Measurements from ENCODE around the gene DNAH2. TPM values are rescaled to one million over a fixed set of nuclear protein-coding genes. Genes with fewer than 3 reads are reported as not detected.

Gene DNAH2
- total and polyA plus RNA-seq, 9 donors, result 0.88 to 10.3 (median 2.5) TPM

DNA sequence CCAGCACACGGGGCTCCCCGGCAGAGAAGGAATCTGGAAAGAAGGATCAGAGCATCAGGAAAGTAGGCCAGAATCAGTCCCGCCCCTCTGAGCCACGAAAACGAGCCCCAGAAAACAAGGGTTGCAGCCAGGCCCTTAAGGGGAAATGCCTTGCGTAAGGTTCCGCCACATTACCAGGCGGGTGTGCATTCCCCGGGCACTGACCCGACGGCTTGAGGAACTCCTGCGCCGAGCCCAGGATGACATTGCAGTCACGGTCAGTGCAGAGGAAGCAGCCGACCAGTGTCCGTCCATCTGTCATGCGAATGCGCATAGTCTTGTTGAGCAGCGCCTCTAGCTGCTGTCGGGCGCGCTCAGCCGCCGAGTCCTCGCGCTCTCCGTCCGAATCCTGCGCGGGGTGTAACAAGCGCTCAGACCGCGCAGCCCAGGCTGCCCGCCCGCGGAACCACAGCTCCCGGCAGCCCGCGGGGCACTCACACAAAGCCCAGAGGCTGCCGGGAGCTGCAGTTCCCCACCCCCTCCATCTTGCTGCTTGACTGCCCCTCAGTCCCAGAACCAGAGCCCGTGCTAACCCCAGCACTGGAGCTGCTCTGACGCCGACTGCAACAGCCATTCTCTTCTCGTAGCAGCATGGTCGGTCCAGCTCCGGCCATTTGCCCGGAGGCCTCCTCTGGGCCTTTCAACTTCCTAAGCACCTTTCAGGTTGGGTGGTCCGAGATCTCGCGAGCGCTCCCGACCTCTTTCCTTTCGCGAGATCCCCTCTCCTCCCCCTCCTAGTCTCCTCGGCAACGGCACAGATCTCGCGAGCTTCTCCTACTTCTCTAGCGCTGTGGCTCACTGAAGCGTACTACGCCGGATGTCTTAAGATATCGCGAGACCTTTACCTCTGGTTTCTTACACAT is 139.5 kb downstream of the DNAH2 start, which contains the start of gene NAA38:
TSS of gene NAA38 (minus strand) at position 749 of the 902 bp plus-strand sequence. CDS start at position 653, 96 bp downstream.
- H3K4me1 ChIP-seq (ENCODE audit: insufficient read depth), result peaks cover 6% of the 10 kb centered on the region
- 0 to 1% (median 0%) methylated on average over 61 to 64 of the region's 64 CpGs for WGBS, 3 donors
- peak; percentile 95 to 98 (median 97) for DNase-seq
- H3K9me3 ChIP-seq, result no peaks in the 10 kb centered on the region
- H3K36me3 ChIP-seq, result no peaks in the 10 kb centered on the region
- H3K4me3 ChIP-seq, result peak within 1 kb of the TSS; percentile 71
- H3K27ac ChIP-seq, result peak within 1 kb of the TSS; percentile 84 to 85
- intact Hi-C loops (cut with DNase I), result loop anchor here (5.0 to 10.0 kb wide), 2 partner anchors 35 to 112 kb away; no protein-coding TSS in a partner anchor
- TF ChIP-seq, protein P1, sequence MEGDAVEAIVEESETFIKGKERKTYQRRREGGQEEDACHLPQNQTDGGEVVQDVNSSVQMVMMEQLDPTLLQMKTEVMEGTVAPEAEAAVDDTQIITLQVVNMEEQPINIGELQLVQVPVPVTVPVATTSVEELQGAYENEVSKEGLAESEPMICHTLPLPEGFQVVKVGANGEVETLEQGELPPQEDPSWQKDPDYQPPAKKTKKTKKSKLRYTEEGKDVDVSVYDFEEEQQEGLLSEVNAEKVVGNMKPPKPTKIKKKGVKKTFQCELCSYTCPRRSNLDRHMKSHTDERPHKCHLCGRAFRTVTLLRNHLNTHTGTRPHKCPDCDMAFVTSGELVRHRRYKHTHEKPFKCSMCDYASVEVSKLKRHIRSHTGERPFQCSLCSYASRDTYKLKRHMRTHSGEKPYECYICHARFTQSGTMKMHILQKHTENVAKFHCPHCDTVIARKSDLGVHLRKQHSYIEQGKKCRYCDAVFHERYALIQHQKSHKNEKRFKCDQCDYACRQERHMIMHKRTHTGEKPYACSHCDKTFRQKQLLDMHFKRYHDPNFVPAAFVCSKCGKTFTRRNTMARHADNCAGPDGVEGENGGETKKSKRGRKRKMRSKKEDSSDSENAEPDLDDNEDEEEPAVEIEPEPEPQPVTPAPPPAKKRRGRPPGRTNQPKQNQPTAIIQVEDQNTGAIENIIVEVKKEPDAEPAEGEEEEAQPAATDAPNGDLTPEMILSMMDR (IDR thresholded peaks at IDR 0.05), result peak in 2 of 3 donors; percentile 49 to 76
- TF ChIP-seq EP300 (IDR thresholded peaks at IDR 0.05) (no peak), POLR2A (IDR thresholded peaks at IDR 0.05) (peak; percentile 29)
- no peaks in the 10 kb centered on the region for H3K27me3 ChIP-seq

GRCh38 chr17:7857713-7858521 is 140.4 kb downstream of the DNAH2 start, which contains the start of gene CYB5D1:
TSS of gene CYB5D1 (plus strand) at chr17:7858003. CDS start at chr17:7858135, 132 bp downstream.
- H3K27ac ChIP-seq, result peak within 1 kb of the TSS; percentile 84 to 85
- 0 to 1% (median 1%) methylated on average over 48 of the region's 48 CpGs for WGBS, 3 donors
- H3K4me1 ChIP-seq (ENCODE audit: insufficient read depth), result peaks cover 6% of the 10 kb centered on the region
- peak; percentile 87 to 93 (median 90) for DNase-seq
- TF ChIP-seq, protein P1 (IDR thresholded peaks at IDR 0.05), result no peak
- TF ChIP-seq EP300 (IDR thresholded peaks at IDR 0.05) (peak; percentile 48), POLR2A (IDR thresholded peaks at IDR 0.05) (peak; percentile 63)
- H3K36me3 ChIP-seq, result no peaks in the 10 kb centered on the region
- intact Hi-C loops (cut with DNase I), result loop anchor here (5.0 to 10.0 kb wide), 2 partner anchors 36 to 113 kb away; no protein-coding TSS in a partner anchor
- H3K27me3 ChIP-seq, result no peaks in the 10 kb centered on the region
- peak within 1 kb of the TSS; percentile 71 for H3K4me3 ChIP-seq
- H3K9me3 ChIP-seq, result no peaks in the 10 kb centered on the region

GRCh38 chr17:7858522-7858810 is 140.9 kb downstream of the DNAH2 start:
- peak; percentile 39 to 73 (median 67) for DNase-seq
- H3K36me3 ChIP-seq, result no peaks in the 10 kb centered on the region
- peak overlapping the region; percentile 71 for H3K4me3 ChIP-seq
- TF ChIP-seq POLR2A (IDR thresholded peaks at IDR 0.05) (no peak), EP300 (IDR thresholded peaks at IDR 0.05) (no peak)
- TF ChIP-seq, protein P1 (IDR thresholded peaks at IDR 0.05), result peak in 2 of 3 donors; percentile 33 to 50
- intact Hi-C loops (cut with DNase I), result loop anchor here (5.0 to 10.0 kb wide), 2 partner anchors 36 to 114 kb away; no protein-coding TSS in a partner anchor
- H3K27me3 ChIP-seq, result no peaks in the 10 kb centered on the region
- H3K27ac ChIP-seq, result peak overlapping the region in 1 of 2 donors; percentile 85
- H3K4me1 ChIP-seq (ENCODE audit: insufficient read depth), result peaks cover 6% of the 10 kb centered on the region
- no peaks in the 10 kb centered on the region for H3K9me3 ChIP-seq
- 6 to 27% (median 8%) methylated on average over 19 to 20 of the region's 20 CpGs for WGBS, 3 donors

GRCh38 chr17:7859028-7859427 is 141.5 kb downstream of the DNAH2 start:
- TF ChIP-seq EP300 (IDR thresholded peaks at IDR 0.05) (no peak), POLR2A (IDR thresholded peaks at IDR 0.05) (no peak)
- TF ChIP-seq, protein P1 (IDR thresholded peaks at IDR 0.05), result no peak
- no peak for DNase-seq
- H3K27ac ChIP-seq, result no peak overlapping the region
- no peak overlapping the region for H3K4me3 ChIP-seq
- H3K9me3 ChIP-seq, result no peaks in the 10 kb centered on the region
- no peaks in the 10 kb centered on the region for H3K27me3 ChIP-seq
- 68 to 70% (median 70%) methylated on average over 8 of the region's 8 CpGs for WGBS, 3 donors
- no peaks in the 10 kb centered on the region for H3K36me3 ChIP-seq
- H3K4me1 ChIP-seq (ENCODE audit: insufficient read depth), result peaks cover 6% of the 10 kb centered on the region
- intact Hi-C loops (cut with DNase I), result loop anchor here (5.0 to 10.0 kb wide), 2 partner anchors 37 to 114 kb away; no protein-coding TSS in a partner anchor
